22Rv1 (cell line): ENCODE results near the gene MAPK11.

Experiments
- H3K27ac ChIP-seq: fragments of 450-650 bp; 2 replicates; pipeline ENCODE4 v1.5.1; 2017
- ZFX ChIP-seq: fragments of 450-650 bp; IDR thresholded peaks from 2 replicates; pipeline ENCODE4 v1.6.1; 2017; ENCODE audit warnings: antibody characterized with exemption, borderline replicate concordance
- TF ChIP-seq, protein P1 (sequence below): fragments of 450-650 bp; IDR thresholded peaks from 2 replicates; pipeline ENCODE4 v1.5.1; 2017; ENCODE audit warnings: mild to moderate bottlenecking

Gene MAPK11

DNA sequence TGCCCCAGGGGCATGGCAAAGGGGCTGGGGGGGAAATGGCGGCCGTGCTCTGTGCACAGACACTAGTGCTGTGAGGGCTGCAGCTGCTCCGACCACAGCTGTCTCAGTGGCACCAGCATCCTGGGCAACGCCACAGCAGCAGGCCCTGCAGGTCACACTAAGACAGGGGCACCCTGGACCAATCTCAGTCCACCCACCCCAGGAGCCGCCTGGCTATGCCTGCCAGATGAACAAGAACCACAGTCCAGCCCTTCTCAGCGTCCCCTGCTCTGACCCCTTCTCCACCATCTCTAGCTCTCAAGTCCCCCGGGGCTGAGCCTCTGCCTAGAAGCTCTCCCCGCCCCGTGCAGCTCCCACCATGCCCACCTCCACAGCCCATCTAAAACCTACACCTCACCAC is 41.8 kb downstream of the MAPK11 start:
- TF ChIP-seq, protein P1, sequence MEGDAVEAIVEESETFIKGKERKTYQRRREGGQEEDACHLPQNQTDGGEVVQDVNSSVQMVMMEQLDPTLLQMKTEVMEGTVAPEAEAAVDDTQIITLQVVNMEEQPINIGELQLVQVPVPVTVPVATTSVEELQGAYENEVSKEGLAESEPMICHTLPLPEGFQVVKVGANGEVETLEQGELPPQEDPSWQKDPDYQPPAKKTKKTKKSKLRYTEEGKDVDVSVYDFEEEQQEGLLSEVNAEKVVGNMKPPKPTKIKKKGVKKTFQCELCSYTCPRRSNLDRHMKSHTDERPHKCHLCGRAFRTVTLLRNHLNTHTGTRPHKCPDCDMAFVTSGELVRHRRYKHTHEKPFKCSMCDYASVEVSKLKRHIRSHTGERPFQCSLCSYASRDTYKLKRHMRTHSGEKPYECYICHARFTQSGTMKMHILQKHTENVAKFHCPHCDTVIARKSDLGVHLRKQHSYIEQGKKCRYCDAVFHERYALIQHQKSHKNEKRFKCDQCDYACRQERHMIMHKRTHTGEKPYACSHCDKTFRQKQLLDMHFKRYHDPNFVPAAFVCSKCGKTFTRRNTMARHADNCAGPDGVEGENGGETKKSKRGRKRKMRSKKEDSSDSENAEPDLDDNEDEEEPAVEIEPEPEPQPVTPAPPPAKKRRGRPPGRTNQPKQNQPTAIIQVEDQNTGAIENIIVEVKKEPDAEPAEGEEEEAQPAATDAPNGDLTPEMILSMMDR = no peak
- TF ChIP-seq ZFX = no peak
- H3K27ac ChIP-seq = no peak overlapping the region

DNA sequence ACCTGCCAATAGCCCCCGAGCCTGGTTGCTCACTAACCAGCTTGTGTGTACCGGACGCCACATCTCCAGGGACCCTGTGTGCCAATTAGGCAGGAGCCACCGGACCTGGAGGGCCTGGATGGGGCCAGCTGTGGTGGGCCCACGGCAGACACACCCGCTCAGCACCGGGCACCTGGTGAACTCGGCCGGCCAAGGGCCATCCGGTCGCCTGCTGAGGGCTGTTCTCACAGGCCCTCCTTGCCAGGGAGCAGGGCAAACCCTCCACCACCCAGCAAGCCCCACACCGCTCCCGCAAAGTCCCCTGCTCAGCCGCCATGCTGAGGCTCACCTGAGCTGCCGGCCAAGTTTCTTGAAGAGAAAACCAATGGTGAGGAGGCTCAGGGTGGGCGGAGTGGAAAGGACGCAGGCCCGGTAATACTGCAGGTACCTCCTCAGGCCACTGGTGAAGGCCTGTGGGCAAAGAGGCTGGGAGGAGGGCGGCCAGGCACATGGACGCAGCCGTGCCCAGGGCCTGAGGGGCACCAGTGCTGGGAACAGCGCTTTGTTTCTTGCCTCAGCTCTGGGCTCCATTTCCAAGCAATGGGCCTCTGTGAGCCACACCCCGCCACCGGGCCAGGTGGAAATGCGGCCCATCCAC is 42.5 kb downstream of the MAPK11 start:
- H3K27ac ChIP-seq = no peak overlapping the region
- TF ChIP-seq, protein P1 = no peak
- no peak for TF ChIP-seq ZFX

DNA sequence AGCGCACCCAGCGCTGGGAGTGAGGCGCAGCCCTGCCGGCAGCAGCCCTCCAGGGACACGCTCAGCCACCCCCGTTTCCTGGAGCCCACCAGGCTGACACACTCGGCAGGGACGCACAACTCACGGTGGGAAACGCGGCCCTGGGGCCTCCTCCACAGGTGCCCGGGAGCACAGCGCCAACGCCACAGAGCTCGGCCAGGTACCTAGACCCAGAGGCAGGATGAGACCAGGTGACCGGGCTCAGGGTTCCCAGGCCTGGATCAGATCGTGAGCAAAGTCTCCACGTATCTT is 43.4 kb downstream of the MAPK11 start:
- TF ChIP-seq, protein P1 = no peak
- TF ChIP-seq ZFX = no peak
- no peak overlapping the region for H3K27ac ChIP-seq

DNA sequence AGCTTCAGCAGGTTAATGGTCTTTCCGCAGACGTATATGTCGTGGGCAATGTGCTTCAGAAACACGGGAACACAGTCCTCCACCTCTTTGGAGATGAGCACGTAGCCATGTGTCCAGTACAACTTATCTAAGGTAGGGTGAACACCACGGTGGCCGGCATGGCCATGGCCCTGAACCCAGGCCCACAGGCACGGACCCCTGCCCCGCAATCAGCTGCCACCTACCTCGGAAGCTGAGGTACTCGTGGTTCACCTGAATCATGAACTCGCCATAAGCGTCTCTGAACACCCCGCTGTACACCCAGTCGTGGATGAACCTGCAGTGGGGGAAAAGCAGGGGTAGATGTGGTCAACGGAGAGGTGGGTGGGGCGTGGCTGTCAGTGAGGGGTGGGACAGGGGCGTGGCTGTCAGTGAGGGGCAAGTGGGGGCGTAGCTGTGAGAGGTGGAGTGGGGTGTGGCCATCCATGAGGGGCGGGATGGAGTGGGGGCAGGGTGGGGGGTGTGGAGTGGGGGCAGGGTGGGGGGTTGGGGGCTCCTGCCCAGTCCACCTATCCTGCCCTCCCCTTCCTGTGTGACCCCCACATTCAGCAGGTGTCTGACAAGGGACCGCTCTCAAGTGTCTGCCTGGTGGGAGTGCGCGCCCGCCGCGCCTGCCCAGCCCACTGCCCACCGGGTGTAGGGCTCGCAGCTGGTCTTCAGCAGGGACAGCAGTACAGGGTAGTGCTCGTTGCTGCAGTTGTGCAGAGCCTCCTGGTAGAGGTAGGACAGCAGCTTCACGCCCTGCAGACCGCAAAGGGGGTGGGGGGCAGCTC is 43.9 kb downstream of the MAPK11 start:
- H3K27ac ChIP-seq = no peak overlapping the region
- TF ChIP-seq, protein P1 = no peak
- TF ChIP-seq ZFX = no peak

DNA sequence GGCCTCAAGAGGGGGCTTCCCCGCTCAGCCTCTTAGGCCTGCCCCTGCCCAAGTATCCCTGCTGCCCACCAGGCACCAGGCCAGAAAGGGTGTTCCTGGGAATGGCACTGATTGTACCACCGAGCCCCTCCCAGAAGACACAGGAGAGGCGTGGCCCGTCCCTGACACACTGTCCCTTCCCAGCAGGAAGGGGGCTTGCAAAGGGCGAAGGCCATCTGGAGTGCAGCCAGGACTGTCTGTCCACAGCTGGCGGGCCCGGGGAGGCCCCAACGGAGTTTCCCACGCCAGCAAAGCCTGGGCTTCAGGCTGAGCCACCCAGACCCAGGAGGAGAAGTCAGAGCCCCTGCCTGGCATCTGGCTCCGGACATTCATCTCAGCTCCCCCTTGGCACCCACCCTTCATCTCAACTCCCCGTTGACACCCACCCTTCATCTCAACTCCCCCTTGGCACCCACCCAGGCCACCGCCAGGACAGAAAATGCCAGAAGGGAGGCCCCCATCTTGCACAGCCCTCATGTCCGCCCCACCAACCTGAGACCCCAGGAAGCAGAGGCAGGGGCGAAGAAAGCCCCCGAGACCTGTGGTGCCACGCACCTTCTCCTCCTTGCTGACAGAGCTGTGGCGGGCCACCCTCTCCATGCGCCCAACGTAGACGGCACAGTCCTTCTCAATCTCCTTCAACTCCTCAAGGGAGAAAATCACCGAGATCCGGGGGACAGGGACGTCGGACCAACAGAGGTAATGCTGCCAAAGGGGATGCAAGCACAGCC is 44.8 kb downstream of the MAPK11 start:
- TF ChIP-seq, protein P1 = no peak
- TF ChIP-seq ZFX = no peak
- H3K27ac ChIP-seq = no peak overlapping the region

DNA sequence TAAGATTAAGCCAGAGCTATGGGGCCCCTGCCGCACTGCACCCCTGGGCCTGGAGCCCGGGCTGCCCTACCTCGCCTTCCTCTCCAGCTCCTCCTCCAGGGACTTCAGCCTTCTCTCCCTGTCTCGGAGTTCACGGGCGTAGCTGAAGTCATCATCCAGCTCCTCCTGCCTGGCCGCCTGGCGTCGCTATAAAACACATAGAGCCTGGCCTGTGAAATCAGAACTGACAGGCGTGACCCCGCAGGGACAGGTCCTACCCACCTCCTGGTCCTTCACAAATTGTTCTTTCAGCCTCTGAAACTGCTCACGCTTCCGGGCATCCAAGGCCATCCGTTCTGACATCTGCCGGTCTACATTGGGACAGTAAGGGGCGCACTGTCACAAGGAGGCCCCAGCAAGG is 46.1 kb downstream of the MAPK11 start:
- TF ChIP-seq, protein P1 = no peak
- TF ChIP-seq ZFX = no peak
- H3K27ac ChIP-seq = no peak overlapping the region

DNA sequence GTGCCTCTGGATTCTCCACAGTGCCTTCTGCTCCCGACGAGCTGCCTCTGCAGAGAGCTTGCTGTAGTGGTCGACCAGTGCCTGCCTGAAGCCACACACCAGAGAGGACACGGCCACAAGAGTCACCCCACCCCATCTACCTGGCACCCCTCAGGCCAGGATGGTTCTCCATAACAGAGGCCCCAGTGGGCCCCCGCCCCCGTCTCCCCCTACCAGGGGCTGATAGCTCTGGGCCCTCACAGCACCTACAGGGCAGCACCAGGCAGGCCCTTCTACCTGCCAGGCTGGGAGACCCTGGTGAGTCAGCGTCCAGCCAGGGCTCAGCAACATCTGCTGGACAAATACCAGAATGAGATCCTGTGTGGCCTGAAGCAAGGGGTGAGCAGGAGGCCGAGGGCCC is 47.7 kb downstream of the MAPK11 start:
- no peak overlapping the region for H3K27ac ChIP-seq
- TF ChIP-seq, protein P1 = no peak
- no peak for TF ChIP-seq ZFX
